Endothelial cell of umbilical vein (primary cell): ENCODE measurements around the gene MAP7D3.

ENCODE experiments used
- EZH2 ChIP-seq: IDR thresholded peaks from 2 replicates; pipeline ENCODE4 v1.6.1; 2012; ENCODE audit warnings: borderline replicate concordance, low read depth, mild to moderate bottlenecking, moderate library complexity, low read length, inconsistent platforms; ENCODE audit not compliant: severe bottlenecking
- FOS ChIP-seq: IDR thresholded peaks from 2 replicates; pipeline ENCODE4 v1.6.1; 2011; ENCODE audit warnings: mild to moderate bottlenecking, low read length, moderate library complexity, borderline replicate concordance; ENCODE audit not compliant: insufficient read depth
- GATA2 ChIP-seq: IDR thresholded peaks from 2 replicates; pipeline ENCODE4 v1.7.0; 2011; ENCODE audit warnings: low read depth, mild to moderate bottlenecking, moderate library complexity, mixed read lengths, low read length; ENCODE audit not compliant: insufficient read length, insufficient read depth
- JUN ChIP-seq: IDR thresholded peaks from 2 replicates; pipeline ENCODE4 v1.6.1; 2011; ENCODE audit warnings: borderline replicate concordance, low read depth; ENCODE audit not compliant: insufficient read length, insufficient read depth
- MYC ChIP-seq: IDR thresholded peaks from one replicate; pipeline ENCODE4 v1.6.1; 2011; ENCODE audit warnings: mild to moderate bottlenecking, low read depth, low read length
- POLR2A ChIP-seq: IDR thresholded peaks from 2 replicates; pipeline ENCODE4 v1.6.1; 2012; ENCODE audit warnings: low read depth, mild to moderate bottlenecking, control low read depth, low read length
- POLR2AphosphoS5 ChIP-seq: IDR thresholded peaks from 2 replicates; pipeline ENCODE4 v1.6.1; 2012; ENCODE audit warnings: low read depth, mild to moderate bottlenecking, control low read depth, low read length, moderate library complexity; ENCODE audit not compliant: insufficient read depth
- TF ChIP-seq, protein P1 (sequence below), 2 donors: IDR thresholded peaks; 1 replicate in 1 of 2; 2 replicates in 1 of 2; pipeline ENCODE4 v1.5.1; 2011; ENCODE audit warnings: low read length in 2 of 2, mild to moderate bottlenecking in 2 of 2, moderate library complexity in 2 of 2, control low read depth in 1 of 2, inconsistent platforms in 1 of 2, low read depth in 1 of 2; ENCODE audit not compliant: insufficient read depth in 1 of 2; ENCODE audit errors: extremely low read depth in 1 of 2
- TF ChIP-seq, protein P2 (sequence below): IDR thresholded peaks from 2 replicates; pipeline ENCODE4 v1.6.1; 2011; ENCODE audit not compliant: insufficient read depth, insufficient read length

DNA sequence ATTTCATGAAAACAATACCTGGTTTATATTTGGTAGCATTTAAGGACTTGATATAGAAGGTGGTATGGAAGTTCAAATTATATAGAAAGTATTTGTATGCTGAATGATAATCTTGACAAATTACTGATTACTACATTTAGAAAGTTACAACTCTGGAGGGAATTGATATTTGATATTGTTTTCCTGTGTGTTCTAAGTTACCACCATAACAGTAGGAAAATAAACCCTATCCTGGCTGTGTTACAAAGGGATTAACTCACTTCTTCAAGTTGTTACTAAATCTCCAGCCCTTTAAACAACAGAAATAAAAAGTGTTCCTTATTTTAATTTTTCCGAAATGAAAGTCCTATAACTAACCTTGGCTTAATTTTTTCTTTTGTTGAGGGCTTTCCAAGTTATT, 67.3 kb downstream of the MAP7D3 start:
- TF ChIP-seq, protein P1, sequence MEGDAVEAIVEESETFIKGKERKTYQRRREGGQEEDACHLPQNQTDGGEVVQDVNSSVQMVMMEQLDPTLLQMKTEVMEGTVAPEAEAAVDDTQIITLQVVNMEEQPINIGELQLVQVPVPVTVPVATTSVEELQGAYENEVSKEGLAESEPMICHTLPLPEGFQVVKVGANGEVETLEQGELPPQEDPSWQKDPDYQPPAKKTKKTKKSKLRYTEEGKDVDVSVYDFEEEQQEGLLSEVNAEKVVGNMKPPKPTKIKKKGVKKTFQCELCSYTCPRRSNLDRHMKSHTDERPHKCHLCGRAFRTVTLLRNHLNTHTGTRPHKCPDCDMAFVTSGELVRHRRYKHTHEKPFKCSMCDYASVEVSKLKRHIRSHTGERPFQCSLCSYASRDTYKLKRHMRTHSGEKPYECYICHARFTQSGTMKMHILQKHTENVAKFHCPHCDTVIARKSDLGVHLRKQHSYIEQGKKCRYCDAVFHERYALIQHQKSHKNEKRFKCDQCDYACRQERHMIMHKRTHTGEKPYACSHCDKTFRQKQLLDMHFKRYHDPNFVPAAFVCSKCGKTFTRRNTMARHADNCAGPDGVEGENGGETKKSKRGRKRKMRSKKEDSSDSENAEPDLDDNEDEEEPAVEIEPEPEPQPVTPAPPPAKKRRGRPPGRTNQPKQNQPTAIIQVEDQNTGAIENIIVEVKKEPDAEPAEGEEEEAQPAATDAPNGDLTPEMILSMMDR (IDR thresholded peaks at IDR 0.05; ENCODE audit: extremely low read depth in 1 of 2, insufficient read depth in 1 of 2, low read depth in 1 of 2, low read length in 2 of 2), result no peak
- TF ChIP-seq JUN (no peak), POLR2AphosphoS5 (no peak), POLR2A (no peak), EZH2 (no peak), GATA2 (no peak), MYC (no peak), FOS (no peak)
- TF ChIP-seq, protein P2, sequence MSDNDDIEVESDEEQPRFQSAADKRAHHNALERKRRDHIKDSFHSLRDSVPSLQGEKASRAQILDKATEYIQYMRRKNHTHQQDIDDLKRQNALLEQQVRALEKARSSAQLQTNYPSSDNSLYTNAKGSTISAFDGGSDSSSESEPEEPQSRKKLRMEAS, result no peak
